H1 (cell line): ENCODE data around the gene RIN2. TPM values are rescaled to one million over a fixed set of nuclear protein-coding genes. Genes with fewer than 3 reads are reported as not detected.

Experiments
- ATF2 ChIP-seq: IDR thresholded peaks from 2 replicates; pipeline ENCODE4 v1.6.1; 2012; ENCODE audit warnings: low read length, inconsistent platforms
- ATF3 ChIP-seq: IDR thresholded peaks from 2 replicates; pipeline ENCODE4 v1.6.1; 2011; ENCODE audit warnings: low read depth, mild to moderate bottlenecking, low read length; ENCODE audit not compliant: insufficient read depth
- HDAC6 ChIP-seq: IDR thresholded peaks from one replicate; pipeline ENCODE4 v1.7.1; 2012; ENCODE audit warnings: low read depth, mild to moderate bottlenecking, inconsistent platforms, low read length, moderate library complexity
- MAX ChIP-seq: IDR thresholded peaks from 2 replicates; pipeline ENCODE4 v1.6.1; 2012; ENCODE audit warnings: inconsistent platforms
- NANOG ChIP-seq: IDR thresholded peaks from 2 replicates; pipeline ENCODE4 v1.6.1; 2011; ENCODE audit warnings: low read length, low read depth, mild to moderate bottlenecking, inconsistent platforms; ENCODE audit not compliant: insufficient read depth, poor library complexity, severe bottlenecking
- SRF ChIP-seq: IDR thresholded peaks from 2 replicates; pipeline ENCODE4 v1.6.1; 2011; ENCODE audit warnings: mild to moderate bottlenecking, low read depth, low read length, moderate library complexity
- polyA plus RNA-seq, 7 experiments: library from polyadenylated mRNA; depleted of rRNA in 3 of 7; stranded (reverse) in 5 of 7; unstranded in 2 of 7; fragments of >200 nt in 5 of 7; fragments of 200-250 nt in 2 of 7; gene quantifications; 1 replicate in 5 of 7; 2 replicates in 1 of 7; 4 replicates in 1 of 7; pipeline versions ENCODE4 v1.2.1 to v1.2.3, GENCODE V29; 2011 to 2013; ENCODE audit warnings: missing spikeins in 2 of 7, mixed read lengths in 2 of 7
- total RNA-seq: library from RNA; stranded (reverse); fragmentation: NEBNext Ultra II Directional; extraction: Animal tissue kit (Norgen Biotek cat#: 25700); gene quantifications from 2 replicates; pipeline ENCODE4 v1.2.1, GENCODE V29; 2021

The RIN2 gene
- total and polyA plus RNA-seq, 2 of the 8 experiments (the other 6 are each of a cell fraction or from before 2014, with no cell fraction given): 0.20 to 1.3 TPM

- TF ChIP-seq ATF2 (no peak), HDAC6 (no peak), SRF (no peak), ATF3 (no peak), NANOG (no peak), MAX (no peak)
- TF ChIP-seq, all 59 proteins: peak for 0
These were observed 3.3 kb downstream of the RIN2 start (continued) for GRCh38 chr20:19761326-19761725.
